ENCODE measurements around the gene WSB2.
"Not testable (repeated sequence)": the region's sequence is repeated elsewhere in the genome, so short reads cannot be mapped to it uniquely, and the experiment has no call there.

Gene WSB2

GRCh38 chr12:118061011-118061872, at the start of gene WSB2:
WSB2 (minus strand) TSS chr12:118061179; CDS start chr12:118061048, 131 bp downstream.
- DNase-seq (ENCODE audit: low spot score) = peak; percentile 46

- no peak for DNase-seq (ENCODE audit: low spot score)
Measured at GRCh38 chr12:118109088-118109487, 48.1 kb upstream of the WSB2 start.

- DNase-seq (ENCODE audit: low spot score) = no peak
Measured at GRCh38 chr12:118107694-118108093, 46.7 kb upstream of the WSB2 start.

GRCh38 chr12:118107011-118107410, 46.0 kb upstream of the WSB2 start:
- DNase-seq (ENCODE audit: low spot score) = peak; percentile 20

GRCh38 chr12:118103601-118104382, 42.8 kb upstream of the WSB2 start, which contains the start of gene VSIG10:
VSIG10 (minus strand) TSS chr12:118104011; CDS start chr12:118103671, 340 bp downstream.
- DNase-seq (ENCODE audit: low spot score) = peak; percentile 87

GRCh38 chr12:118103201-118103600, 42.2 kb upstream of the WSB2 start:
- peak; percentile 23 for DNase-seq (ENCODE audit: low spot score)

GRCh38 chr12:118102609-118103008, 41.6 kb upstream of the WSB2 start:
- DNase-seq (ENCODE audit: low spot score) = no peak

- DNase-seq (ENCODE audit: low spot score) = peak; percentile 59
Measured at GRCh38 chr12:118102070-118102469, 41.1 kb upstream of the WSB2 start.

- no peak for DNase-seq (ENCODE audit: low spot score)
Measured at GRCh38 chr12:118101051-118101450, 40.1 kb upstream of the WSB2 start.

- DNase-seq (ENCODE audit: low spot score) = peak; percentile 60
Measured at GRCh38 chr12:118098911-118099671, 38.1 kb upstream of the WSB2 start.

- DNase-seq (ENCODE audit: low spot score) = peak; percentile 28
Measured at GRCh38 chr12:118098401-118098800, 37.4 kb upstream of the WSB2 start.

- DNase-seq (ENCODE audit: low spot score) = no peak
Measured at GRCh38 chr12:118094039-118094438, 33.1 kb upstream of the WSB2 start.

GRCh38 chr12:118089782-118090181, 28.8 kb upstream of the WSB2 start:
- no peak for DNase-seq (ENCODE audit: low spot score)

- DNase-seq (ENCODE audit: low spot score) = no peak
Measured at GRCh38 chr12:118082161-118082560, 21.2 kb upstream of the WSB2 start.

- not testable (repeated sequence) for DNase-seq (ENCODE audit: low spot score)
Measured at GRCh38 chr12:118081521-118081920, 20.5 kb upstream of the WSB2 start.

GRCh38 chr12:118073768-118074167, 12.8 kb upstream of the WSB2 start:
- DNase-seq (ENCODE audit: low spot score) = no peak

GRCh38 chr12:118070650-118071049, 9.7 kb upstream of the WSB2 start:
- no peak for DNase-seq (ENCODE audit: low spot score)

- no peak for DNase-seq (ENCODE audit: low spot score)
Measured at GRCh38 chr12:118068445-118068844, 7.5 kb upstream of the WSB2 start.

GRCh38 chr12:118065380-118065779, 4.4 kb upstream of the WSB2 start:
- no peak for DNase-seq (ENCODE audit: low spot score)

- DNase-seq (ENCODE audit: low spot score) = no peak
Measured at GRCh38 chr12:118064608-118065007, 3.6 kb upstream of the WSB2 start.

GRCh38 chr12:118063576-118064391, 2.8 kb upstream of the WSB2 start:
- no peak for DNase-seq (ENCODE audit: low spot score)
